Thyroid gland (tissue), 4 donors: Measurements from ENCODE around the gene SYNJ1. TPM values are rescaled to one million over a fixed set of nuclear protein-coding genes. Genes with fewer than 3 reads are reported as not detected.
"Not testable (repeated sequence)": the region's sequence is repeated elsewhere in the genome, so short reads cannot be mapped to it uniquely, and the experiment has no call there.

Experiments used
- DNase-seq, 2 donors: peaks; one replicate each; pipeline ENCODE4 v3.0.0-alpha.2; 2019
- H3K27ac ChIP-seq, 3 donors: fragments of 200-600 bp; sonication (generic); 1 replicate in 2 of 3; 2 replicates in 1 of 3; pipeline ENCODE4 v1.5.1; 2016 to 2019; ENCODE audit warnings: mild to moderate bottlenecking in 1 of 3, moderate library complexity in 1 of 3
- H3K27me3 ChIP-seq: fragments of 200-600 bp; sonication (generic); one replicate; pipeline ENCODE4 v1.5.1; 2019
- H3K36me3 ChIP-seq, 2 donors: fragments of 200-600 bp; sonication (generic); one replicate each; pipeline ENCODE4 v1.5.1; 2016 to 2019
- H3K4me1 ChIP-seq, 2 donors: fragments of 200-600 bp; sonication (generic); one replicate each; pipeline ENCODE4 v1.5.1; 2017 to 2019
- H3K4me3 ChIP-seq, 3 donors: fragments of 200-600 bp; sonication (generic); replicated peaks in 1 of 3; 1 replicate in 2 of 3; 2 replicates in 1 of 3; pipeline ENCODE4 v1.5.1; 2016; ENCODE audit warnings: mild to moderate bottlenecking in 1 of 3
- H3K9me3 ChIP-seq: fragments of 200-600 bp; sonication (generic); one replicate; pipeline ENCODE4 v1.5.1; 2017
- POLR2A ChIP-seq, 2 donors: fragments of 450-650 bp; IDR thresholded peaks; one replicate each; pipeline ENCODE4 v1.6.1; 2017; ENCODE audit warnings: antibody characterized with exemption in 2 of 2, mild to moderate bottlenecking in 2 of 2, moderate library complexity in 1 of 2
- WGBS, 2 donors: methylation state at CpG; one replicate each; pipeline ENCODE4 v1.1.5; 2017; 5-methylcytosine and 5-hydroxymethylcytosine counted together
- intact Hi-C: fragments of 100-400 bp; cut with DNase I; formaldehyde crosslinking; loops from one replicate; pipeline ENCODE4 v1.15.1; 2023
- total RNA-seq, 4 donors: library from RNA; depleted of rRNA; stranded (reverse); fragments of >200 nt; gene quantifications; one replicate each; pipeline ENCODE4 v1.2.3, GENCODE V29; 2016
- TF ChIP-seq, protein P1 (sequence below), 6 experiments: fragments of 200-600 bp in 3 of 6; fragments of 450-650 bp in 3 of 6; sonication (generic) in 3 of 6; IDR thresholded peaks; one replicate each; pipeline ENCODE4 v1.5.1; 2016 to 2019; ENCODE audit warnings: antibody characterized with exemption in 6 of 6, mild to moderate bottlenecking in 2 of 6, inconsistent platforms in 1 of 6, moderate library complexity in 1 of 6

SYNJ1 gene
- total RNA-seq, 4 donors from 2014 or later = 16.1 to 21.7 (median 17.7) TPM

DNA sequence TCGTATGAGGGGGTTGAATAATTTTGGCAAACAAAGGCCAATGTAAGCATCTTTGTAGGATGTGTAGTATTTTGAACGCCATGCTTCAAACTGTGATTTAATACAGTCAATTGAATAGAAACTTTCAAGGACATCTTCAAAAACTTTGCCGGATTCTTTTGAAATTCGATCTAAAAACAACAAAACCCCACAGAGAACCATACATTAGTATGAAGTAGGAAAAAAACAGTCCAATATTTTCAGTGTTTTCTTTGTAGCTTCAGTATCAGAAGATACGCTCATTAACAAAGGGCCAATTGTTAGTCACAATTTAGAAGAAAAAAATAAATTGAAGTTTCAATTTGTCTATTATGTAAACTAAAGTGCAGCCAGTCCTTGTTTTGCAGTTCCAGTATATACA, 20.7 kb upstream of the SYNJ1 start:
- WGBS, 2 donors = 77 to 84% methylated on average over 5 of the region's 5 CpGs
- intact Hi-C loops = no loop called here
- H3K27ac ChIP-seq = no peak overlapping the region
- no peak for TF ChIP-seq POLR2A (IDR thresholded peaks at IDR 0.05)
- TF ChIP-seq, protein P1, sequence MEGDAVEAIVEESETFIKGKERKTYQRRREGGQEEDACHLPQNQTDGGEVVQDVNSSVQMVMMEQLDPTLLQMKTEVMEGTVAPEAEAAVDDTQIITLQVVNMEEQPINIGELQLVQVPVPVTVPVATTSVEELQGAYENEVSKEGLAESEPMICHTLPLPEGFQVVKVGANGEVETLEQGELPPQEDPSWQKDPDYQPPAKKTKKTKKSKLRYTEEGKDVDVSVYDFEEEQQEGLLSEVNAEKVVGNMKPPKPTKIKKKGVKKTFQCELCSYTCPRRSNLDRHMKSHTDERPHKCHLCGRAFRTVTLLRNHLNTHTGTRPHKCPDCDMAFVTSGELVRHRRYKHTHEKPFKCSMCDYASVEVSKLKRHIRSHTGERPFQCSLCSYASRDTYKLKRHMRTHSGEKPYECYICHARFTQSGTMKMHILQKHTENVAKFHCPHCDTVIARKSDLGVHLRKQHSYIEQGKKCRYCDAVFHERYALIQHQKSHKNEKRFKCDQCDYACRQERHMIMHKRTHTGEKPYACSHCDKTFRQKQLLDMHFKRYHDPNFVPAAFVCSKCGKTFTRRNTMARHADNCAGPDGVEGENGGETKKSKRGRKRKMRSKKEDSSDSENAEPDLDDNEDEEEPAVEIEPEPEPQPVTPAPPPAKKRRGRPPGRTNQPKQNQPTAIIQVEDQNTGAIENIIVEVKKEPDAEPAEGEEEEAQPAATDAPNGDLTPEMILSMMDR (IDR thresholded peaks at IDR 0.05) = no peak
- H3K4me1 ChIP-seq = no peaks in the 10 kb centered on the region
- no peak overlapping the region for H3K4me3 ChIP-seq
- no peak for DNase-seq
- no peaks in the 10 kb centered on the region for H3K9me3 ChIP-seq
- no peaks in the 10 kb centered on the region for H3K27me3 ChIP-seq
- H3K36me3 ChIP-seq = peaks cover 39 to 62% of the 10 kb centered on the region in 2 donors

DNA sequence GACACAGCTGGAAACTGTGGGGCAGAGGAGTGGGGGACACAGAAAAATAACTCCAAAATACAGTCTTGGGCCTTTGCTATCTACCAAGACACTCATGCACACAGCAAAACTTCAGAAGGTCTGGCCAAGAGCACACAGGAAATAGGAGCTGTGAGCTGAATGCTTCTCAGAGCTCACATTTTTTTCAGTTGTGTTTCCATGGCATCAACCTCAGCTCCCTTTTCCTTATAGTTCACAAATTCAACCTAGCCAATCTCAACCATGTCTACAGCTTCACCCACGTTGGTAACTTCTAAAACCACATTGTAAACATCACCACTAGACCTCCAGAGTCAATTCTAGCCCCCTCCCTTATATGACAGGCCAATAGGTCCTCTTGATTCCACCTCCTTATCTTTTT, 19.6 kb upstream of the SYNJ1 start:
- Histone ChIP-seq H3K27ac (no peak overlapping the region), H3K9me3 (no peaks in the 10 kb centered on the region), H3K4me1 (no peaks in the 10 kb centered on the region), H3K4me3 (no peak overlapping the region), H3K36me3 (peaks cover 50 to 73% of the 10 kb centered on the region in 2 donors), H3K27me3 (no peaks in the 10 kb centered on the region)
- intact Hi-C loops = no loop called here
- 82 to 84% methylated on average over 1 of the region's 1 CpG for WGBS, 2 donors
- TF ChIP-seq, protein P1 (IDR thresholded peaks at IDR 0.05) = no peak
- TF ChIP-seq POLR2A (IDR thresholded peaks at IDR 0.05) = no peak
- no peak for DNase-seq

DNA sequence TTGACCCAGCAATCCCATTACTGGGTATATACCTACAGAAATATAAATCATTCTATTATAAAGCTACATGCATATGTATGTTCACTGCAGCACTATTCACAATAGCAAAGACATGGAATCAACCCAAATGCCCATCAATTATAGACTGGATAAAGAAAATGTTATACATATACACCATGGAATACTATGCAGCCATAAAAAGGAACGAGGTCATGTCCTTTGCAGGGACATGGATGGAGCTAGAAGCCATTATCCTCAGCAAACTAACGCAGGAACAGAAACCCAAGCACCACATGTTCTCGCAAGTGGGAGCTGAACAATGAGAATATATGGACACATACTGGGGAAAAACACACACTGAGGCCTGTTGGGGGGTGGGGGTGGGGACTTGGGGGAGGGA, 18.9 kb upstream of the SYNJ1 start:
- WGBS, 2 donors = 97 to 99% methylated on average over 3 of the region's 3 CpGs
- H3K27me3 ChIP-seq, intact Hi-C loops, DNase-seq, H3K27ac ChIP-seq, H3K4me1 ChIP-seq, H3K4me3 ChIP-seq, H3K9me3 ChIP-seq: not testable (repeated sequence)
- peaks cover 56 to 78% of the 10 kb centered on the region in 2 donors for H3K36me3 ChIP-seq

DNA sequence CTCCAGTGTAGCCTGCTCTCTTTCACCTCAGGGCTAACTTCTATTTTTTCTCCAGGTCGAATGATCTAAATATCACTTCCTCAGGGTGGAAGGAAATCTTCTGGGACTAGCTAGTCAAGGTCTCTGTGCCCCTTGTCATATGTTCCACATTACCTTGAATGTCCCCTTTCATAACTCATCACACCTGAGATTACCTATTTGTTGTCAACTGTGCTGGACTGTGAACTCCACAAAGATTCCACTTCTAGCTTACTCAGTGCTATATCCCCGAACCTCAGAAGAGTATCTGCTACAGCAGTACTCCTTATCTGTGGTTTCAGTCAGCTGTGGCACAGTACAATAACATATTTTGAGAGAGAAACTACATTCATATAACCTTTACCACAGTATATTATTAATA, 14.6 kb upstream of the SYNJ1 start:
- Histone ChIP-seq H3K9me3 (no peaks in the 10 kb centered on the region), H3K27me3 (no peaks in the 10 kb centered on the region), H3K4me3 (no peak overlapping the region), H3K27ac (no peak overlapping the region), H3K4me1 (no peaks in the 10 kb centered on the region), H3K36me3 (peaks cover 50 to 59% of the 10 kb centered on the region in 2 donors)
- intact Hi-C loops = no loop called here
- TF ChIP-seq POLR2A (IDR thresholded peaks at IDR 0.05) = no peak
- TF ChIP-seq, protein P1 (IDR thresholded peaks at IDR 0.05) = no peak
- no peak for DNase-seq
- 89 to 93% methylated on average over 2 of the region's 2 CpGs for WGBS, 2 donors

DNA sequence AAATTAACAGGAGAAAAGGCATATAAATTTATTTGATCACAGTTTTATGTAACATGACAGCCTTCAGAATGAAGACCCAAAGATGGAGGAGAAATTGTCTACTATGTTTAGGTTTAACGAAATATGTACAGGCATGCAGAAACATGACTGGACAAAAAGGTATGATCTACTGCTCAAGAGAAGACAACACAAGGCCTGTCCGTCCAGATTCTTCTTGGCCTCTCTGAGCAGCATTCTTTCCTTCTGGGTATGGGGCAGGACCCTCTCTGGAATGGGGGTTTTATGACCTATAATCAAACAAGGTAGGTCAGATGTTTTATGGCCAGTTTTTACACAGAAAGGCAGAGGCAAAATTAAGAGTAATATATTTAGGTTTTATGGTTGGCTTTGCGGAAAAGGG, 13.5 kb upstream of the SYNJ1 start:
- intact Hi-C loops = no loop called here
- Histone ChIP-seq H3K9me3 (no peaks in the 10 kb centered on the region), H3K4me1 (no peaks in the 10 kb centered on the region), H3K27me3 (no peaks in the 10 kb centered on the region), H3K27ac (no peak overlapping the region), H3K36me3 (peaks cover 41 to 54% of the 10 kb centered on the region in 2 donors), H3K4me3 (no peak overlapping the region)
- TF ChIP-seq POLR2A (IDR thresholded peaks at IDR 0.05) = no peak
- TF ChIP-seq, protein P1 (IDR thresholded peaks at IDR 0.05) = no peak
- WGBS, 2 donors = 93 to 98% methylated on average over 3 of the region's 3 CpGs
- DNase-seq = no peak

DNA sequence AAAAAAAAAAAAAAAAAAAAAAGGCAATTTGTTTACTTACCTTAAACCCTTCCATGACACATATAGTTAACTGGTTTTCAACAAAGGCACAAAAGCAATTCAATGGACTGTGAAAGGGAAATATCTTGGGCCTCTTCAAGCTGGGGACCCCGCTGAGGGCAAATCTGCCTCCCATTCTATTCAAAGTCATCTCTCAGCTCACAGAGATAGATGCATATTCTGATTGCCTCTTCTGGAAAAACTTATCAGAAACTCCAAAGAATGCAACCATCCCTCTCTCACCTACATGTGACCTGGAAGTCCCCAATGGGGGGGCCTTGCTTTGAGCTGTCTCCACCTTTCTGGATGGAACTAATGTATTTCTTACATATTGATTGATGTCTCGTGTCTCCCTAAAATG, 12.1 kb upstream of the SYNJ1 start:
- peaks cover 33 to 43% of the 10 kb centered on the region in 2 donors for H3K36me3 ChIP-seq
- H3K9me3 ChIP-seq = no peaks in the 10 kb centered on the region
- 98% methylated on average over 2 of the region's 2 CpGs for WGBS, 2 donors
- H3K27ac ChIP-seq = no peak overlapping the region
- DNase-seq = no peak
- intact Hi-C loops = no loop called here
- no peaks in the 10 kb centered on the region for H3K4me1 ChIP-seq
- H3K27me3 ChIP-seq = no peaks in the 10 kb centered on the region
- no peak overlapping the region for H3K4me3 ChIP-seq
- TF ChIP-seq POLR2A (IDR thresholded peaks at IDR 0.05) = no peak
- TF ChIP-seq, protein P1 (IDR thresholded peaks at IDR 0.05) = no peak

DNA sequence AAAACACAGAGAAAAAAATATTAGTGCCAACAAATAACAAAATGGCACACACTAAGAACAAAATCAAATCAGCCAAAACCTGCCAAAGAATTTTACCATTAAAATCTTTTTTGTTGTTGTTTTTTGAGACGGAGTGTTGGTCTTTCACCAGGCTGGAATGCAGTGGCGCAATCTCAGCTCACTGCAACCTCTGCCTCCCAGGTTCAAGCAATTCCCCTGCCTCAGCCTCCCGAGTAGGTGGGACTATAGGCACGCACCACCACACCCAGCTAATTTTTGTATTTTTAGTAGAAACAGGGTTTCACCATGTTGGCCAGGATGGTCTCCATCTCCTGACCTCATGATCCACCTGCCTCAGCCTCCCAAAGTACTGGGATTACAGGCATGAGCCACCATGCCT, 8.3 kb upstream of the SYNJ1 start:
- H3K9me3 ChIP-seq, H3K4me3 ChIP-seq, H3K27me3 ChIP-seq, intact Hi-C loops, H3K27ac ChIP-seq, H3K4me1 ChIP-seq, DNase-seq: not testable (repeated sequence)
- H3K36me3 ChIP-seq = peaks cover 6 to 10% of the 10 kb centered on the region in 2 donors
- WGBS, 2 donors = 82 to 88% methylated on average over 4 of the region's 4 CpGs
